Gastroesophageal sphincter (tissue), 4 donors: ENCODE measurements around the gene KLF15. TPM values are rescaled to one million over a fixed set of nuclear protein-coding genes. Genes with fewer than 3 reads are reported as not detected.
A peak's percentile ranks its signal among the peaks of the same experiment; 100 is the strongest.

Experiments
- ATAC-seq: fragments of 150-250 bp; one replicate; pipeline ENCODE4 v1.9.1; 2016; ENCODE audit warnings: mild to moderate bottlenecking, moderate library complexity
- H3K27ac ChIP-seq, 4 donors: fragments of 200-600 bp; sonication (generic) in 3 of 4; 1 replicate in 3 of 4; 2 replicates in 1 of 4; pipeline ENCODE4 v1.5.1; 2016 to 2019
- H3K27me3 ChIP-seq: fragments of 200-600 bp; sonication (generic); one replicate; pipeline ENCODE4 v1.5.1; 2019
- H3K36me3 ChIP-seq, 2 donors: fragments of 200-600 bp; sonication (generic); one replicate each; pipeline ENCODE4 v1.5.1; 2019; ENCODE audit warnings: control low read depth in 1 of 2
- H3K4me1 ChIP-seq, 3 donors: fragments of 200-600 bp; sonication (generic); 1 replicate in 2 of 3; 2 replicates in 1 of 3; pipeline ENCODE4 v1.5.1; 2016 to 2019; ENCODE audit warnings: control low read depth in 2 of 3
- H3K4me3 ChIP-seq, 2 donors: fragments of 200-600 bp; sonication (generic); one replicate each; pipeline ENCODE4 v1.5.1; 2019; ENCODE audit warnings: mild to moderate bottlenecking in 1 of 2, moderate library complexity in 1 of 2
- H3K9me3 ChIP-seq, 3 donors: fragments of 200-600 bp; sonication (generic); one replicate each; pipeline ENCODE4 v1.5.1; 2017 to 2019; ENCODE audit warnings: control low read depth in 2 of 3
- EP300 ChIP-seq: sonication (generic); formaldehyde crosslinking; IDR thresholded peaks from one replicate; pipeline ENCODE4 v1.6.1; 2017; ENCODE audit warnings: antibody characterized with exemption, mild to moderate bottlenecking
- POLR2A ChIP-seq, 2 donors: fragments of 450-650 bp; IDR thresholded peaks; one replicate each; pipeline ENCODE4 v1.6.1; 2017; ENCODE audit warnings: antibody characterized with exemption in 2 of 2, mild to moderate bottlenecking in 2 of 2, moderate library complexity in 1 of 2
- POLR2AphosphoS5 ChIP-seq: sonication (generic); formaldehyde crosslinking; IDR thresholded peaks from one replicate; pipeline ENCODE4 v1.6.1; 2017; ENCODE audit warnings: antibody characterized with exemption
- WGBS, 2 donors: methylation state at CpG; one replicate each; pipeline ENCODE4 v1.1.5; 2018; ENCODE audit warnings: low coverage in 1 of 2; 5-methylcytosine and 5-hydroxymethylcytosine counted together
- total RNA-seq, 4 donors: library from RNA; depleted of rRNA; stranded (reverse); fragments of >200 nt; gene quantifications; one replicate each; pipeline ENCODE4 v1.1.0, GENCODE V29; 2016
- TF ChIP-seq, protein P1 (sequence below), 4 experiments: fragments of 200-600 bp in 2 of 4; fragments of 450-650 bp in 2 of 4; sonication (generic) in 1 of 4; IDR thresholded peaks; one replicate each; pipeline ENCODE4 v1.5.1; 2017 to 2019; ENCODE audit warnings: antibody characterized with exemption in 4 of 4, mild to moderate bottlenecking in 2 of 4, moderate library complexity in 2 of 4

KLF15 gene
- total RNA-seq, 4 donors from 2014 or later: 69.5 to 110 (median 94.0) TPM

DNA sequence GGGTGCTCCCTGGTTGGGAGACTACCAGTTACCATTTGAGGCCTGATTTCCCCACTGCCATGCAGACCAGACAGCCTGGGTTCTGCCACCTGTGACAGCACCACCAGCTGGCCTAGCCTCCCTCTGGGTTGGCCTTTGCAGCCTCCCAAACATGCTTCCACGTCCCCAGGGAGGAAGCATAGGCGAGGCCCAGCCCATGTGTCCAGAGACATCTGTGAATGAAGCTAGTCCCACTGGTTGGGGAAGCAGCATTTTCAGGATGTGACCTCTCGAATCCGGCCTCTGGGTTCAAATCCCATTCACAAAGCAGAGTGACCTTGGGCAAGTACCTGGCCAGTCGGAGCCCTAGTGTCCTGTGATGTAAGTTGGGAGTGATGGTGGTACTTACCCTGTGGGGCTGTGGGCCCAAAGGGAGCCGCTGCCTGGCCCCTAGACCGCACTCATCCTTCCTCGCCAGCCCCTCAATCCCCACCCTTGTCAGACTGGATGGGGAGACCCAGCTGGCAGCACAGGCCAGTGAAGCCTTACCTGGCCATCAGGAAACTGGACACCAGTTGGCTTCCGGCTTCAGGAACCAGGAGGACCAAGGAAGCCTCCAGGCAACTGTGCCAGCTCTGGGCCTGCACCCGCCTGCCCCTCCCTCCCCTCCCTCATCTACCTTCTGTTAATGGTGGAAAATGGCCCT lies 6.0 kb downstream of the KLF15 start:
- peak overlapping the region in 3 of 4 donors; percentile 9 to 99 (median 91) for H3K27ac ChIP-seq
- 53% methylated on average over 2 of the region's 10 CpGs; no CpG with 5 or more reads in 1 of the 2 donors for WGBS, 2 donors
- H3K36me3 ChIP-seq: peaks cover 0 to 88% of the 10 kb centered on the region in 2 donors

DNA sequence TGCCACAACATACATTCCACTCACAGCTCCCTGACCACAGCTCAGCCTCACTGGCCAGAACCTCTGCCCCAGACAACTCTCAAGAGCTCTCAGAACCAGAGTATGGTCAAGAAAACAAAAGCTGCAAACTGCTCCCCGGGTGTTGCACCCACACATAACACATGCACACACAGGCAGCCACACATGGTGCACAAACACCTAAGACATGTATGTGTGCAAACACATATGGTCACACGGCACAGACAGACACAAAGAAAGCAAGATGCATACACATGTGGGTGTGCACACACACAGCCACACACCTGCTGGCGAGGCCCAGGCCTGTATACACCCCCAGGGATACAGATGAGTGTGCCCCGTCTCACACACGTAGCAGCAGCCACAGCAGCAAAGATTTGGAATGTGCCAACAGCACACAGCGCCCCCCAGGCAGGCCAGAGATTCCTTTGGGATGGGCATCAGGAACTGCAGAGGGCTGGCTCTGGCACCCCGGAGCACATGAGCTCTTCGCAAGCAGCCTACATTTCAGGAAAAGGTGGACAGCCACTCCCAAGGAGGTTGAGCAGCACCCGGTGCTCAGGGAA lies 6.6 kb downstream of the KLF15 start:
- Histone ChIP-seq H3K9me3 (no peaks in the 10 kb centered on the region), H3K4me3 (no peak overlapping the region), H3K36me3 (peaks cover 0 to 95% of the 10 kb centered on the region in 2 donors), H3K4me1 (peaks cover 0 to 100% (median 20%) of the 10 kb centered on the region in 3 donors), H3K27me3 (no peaks in the 10 kb centered on the region), H3K27ac (peak overlapping the region in 2 of 4 donors; percentile 67 to 99)
- no peak for TF ChIP-seq POLR2AphosphoS5
- TF ChIP-seq POLR2A (IDR thresholded peaks at IDR 0.05): no peak
- TF ChIP-seq, protein P1, sequence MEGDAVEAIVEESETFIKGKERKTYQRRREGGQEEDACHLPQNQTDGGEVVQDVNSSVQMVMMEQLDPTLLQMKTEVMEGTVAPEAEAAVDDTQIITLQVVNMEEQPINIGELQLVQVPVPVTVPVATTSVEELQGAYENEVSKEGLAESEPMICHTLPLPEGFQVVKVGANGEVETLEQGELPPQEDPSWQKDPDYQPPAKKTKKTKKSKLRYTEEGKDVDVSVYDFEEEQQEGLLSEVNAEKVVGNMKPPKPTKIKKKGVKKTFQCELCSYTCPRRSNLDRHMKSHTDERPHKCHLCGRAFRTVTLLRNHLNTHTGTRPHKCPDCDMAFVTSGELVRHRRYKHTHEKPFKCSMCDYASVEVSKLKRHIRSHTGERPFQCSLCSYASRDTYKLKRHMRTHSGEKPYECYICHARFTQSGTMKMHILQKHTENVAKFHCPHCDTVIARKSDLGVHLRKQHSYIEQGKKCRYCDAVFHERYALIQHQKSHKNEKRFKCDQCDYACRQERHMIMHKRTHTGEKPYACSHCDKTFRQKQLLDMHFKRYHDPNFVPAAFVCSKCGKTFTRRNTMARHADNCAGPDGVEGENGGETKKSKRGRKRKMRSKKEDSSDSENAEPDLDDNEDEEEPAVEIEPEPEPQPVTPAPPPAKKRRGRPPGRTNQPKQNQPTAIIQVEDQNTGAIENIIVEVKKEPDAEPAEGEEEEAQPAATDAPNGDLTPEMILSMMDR (IDR thresholded peaks at IDR 0.05): no peak
- no peak for TF ChIP-seq EP300
- no peak for ATAC-seq
- 85% methylated on average over 3 of the region's 9 CpGs; no CpG with 5 or more reads in 1 of the 2 donors for WGBS, 2 donors

More for the DNA sequence above, 6.0 kb downstream of the KLF15 start:
- no peak overlapping the region for H3K4me3 ChIP-seq
- peaks cover 0 to 95% (median 20%) of the 10 kb centered on the region in 3 donors for H3K4me1 ChIP-seq
- no peaks in the 10 kb centered on the region for H3K27me3 ChIP-seq
- H3K9me3 ChIP-seq: no peaks in the 10 kb centered on the region
- TF ChIP-seq, protein P1 (IDR thresholded peaks at IDR 0.05): no peak
- TF ChIP-seq EP300 (no peak), POLR2AphosphoS5 (no peak), POLR2A (IDR thresholded peaks at IDR 0.05) (no peak)
- ATAC-seq: no peak

DNA sequence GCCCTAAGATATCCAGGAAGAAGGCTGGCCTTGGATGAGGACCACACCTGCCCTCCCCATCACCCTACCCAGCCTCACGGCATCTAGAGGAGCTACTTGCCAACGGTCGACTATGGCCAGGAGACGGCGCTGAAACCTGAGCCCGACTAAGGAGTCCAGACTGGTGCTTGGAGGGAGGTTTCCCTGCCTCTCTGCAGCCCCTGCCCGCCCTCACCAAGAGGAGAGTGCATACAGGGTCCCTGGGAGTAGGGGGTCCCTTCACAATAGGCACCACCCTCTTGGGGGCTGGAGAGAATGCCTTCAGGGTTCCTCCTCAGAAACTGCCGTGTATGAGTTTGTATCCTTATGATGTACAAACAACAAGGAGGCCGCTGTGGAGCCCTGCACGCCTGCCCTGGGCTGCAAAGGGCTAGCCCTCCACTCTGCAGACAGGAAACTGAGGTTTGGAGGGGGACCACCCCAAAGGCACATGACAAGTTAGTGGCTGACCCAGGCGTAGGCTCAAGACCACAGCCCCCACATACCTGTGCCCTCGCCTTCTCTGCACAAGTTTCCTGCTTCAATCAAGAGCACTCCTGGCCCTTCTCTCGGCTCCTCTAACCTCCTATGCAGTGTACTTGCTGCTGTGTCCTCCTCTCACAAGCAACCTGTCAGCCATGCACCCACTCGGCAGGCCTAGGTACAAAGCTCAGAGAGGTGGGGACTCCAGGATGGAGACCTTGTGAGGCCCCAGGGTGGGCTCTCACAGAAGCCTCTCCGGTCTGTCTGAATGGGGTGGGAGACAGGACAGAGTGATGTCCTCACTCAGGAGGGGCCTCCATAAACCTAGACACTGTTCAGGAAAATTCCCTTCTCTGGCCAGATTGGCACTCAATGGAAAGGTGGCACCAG lies 7.4 kb downstream of the KLF15 start:
- ATAC-seq: no peak
- Histone ChIP-seq H3K4me1 (peaks cover 0 to 100% (median 13%) of the 10 kb centered on the region in 3 donors), H3K27me3 (no peaks in the 10 kb centered on the region), H3K4me3 (no peak overlapping the region), H3K9me3 (no peaks in the 10 kb centered on the region), H3K27ac (peak overlapping the region in 2 of 4 donors; percentile 67 to 99), H3K36me3 (peaks cover 0 to 98% of the 10 kb centered on the region in 2 donors)
- WGBS, 2 donors: no CpG with 5 or more reads among the region's 15 CpGs
- no peak for TF ChIP-seq EP300
- TF ChIP-seq POLR2A (IDR thresholded peaks at IDR 0.05): no peak
- TF ChIP-seq, protein P1 (IDR thresholded peaks at IDR 0.05): no peak
- TF ChIP-seq POLR2AphosphoS5: no peak

DNA sequence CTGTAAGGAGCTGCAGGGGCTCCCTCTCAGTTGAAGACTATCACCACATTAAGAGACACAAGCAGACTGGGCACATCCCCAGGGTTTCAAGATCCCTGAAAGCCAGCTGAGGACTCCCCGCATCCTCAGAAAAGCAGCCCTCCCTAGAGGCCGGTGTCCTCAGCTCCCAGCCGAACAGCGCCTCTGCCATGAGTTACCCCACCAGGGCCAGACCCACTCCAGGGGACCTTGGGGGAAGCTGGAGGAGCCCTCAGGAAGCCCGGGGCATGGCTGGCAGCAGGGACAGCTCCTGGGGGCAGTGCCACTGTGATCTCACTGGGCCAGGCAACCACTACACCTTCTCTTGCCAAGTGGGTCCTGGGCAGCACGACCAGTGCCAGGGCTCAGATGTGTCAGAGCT lies 8.1 kb downstream of the KLF15 start:
- Histone ChIP-seq H3K27ac (peak overlapping the region in 3 of 4 donors; percentile 57 to 99 (median 67)), H3K4me1 (peaks cover 0 to 100% (median 5%) of the 10 kb centered on the region in 3 donors)

More for the DNA sequence above, 8.1 kb downstream of the KLF15 start:
- no peak for ATAC-seq
- no peak for TF ChIP-seq EP300
- TF ChIP-seq, protein P1 (IDR thresholded peaks at IDR 0.05): no peak
- TF ChIP-seq POLR2AphosphoS5: no peak
- no peak for TF ChIP-seq POLR2A (IDR thresholded peaks at IDR 0.05)
- H3K36me3 ChIP-seq: peaks cover 0 to 100% of the 10 kb centered on the region in 2 donors
- no peaks in the 10 kb centered on the region for H3K9me3 ChIP-seq
- H3K4me3 ChIP-seq: no peak overlapping the region
- no CpG with 5 or more reads among the region's 6 CpGs for WGBS, 2 donors
- no peaks in the 10 kb centered on the region for H3K27me3 ChIP-seq
